Measurements from ENCODE around the gene ASCL1. TPM values are rescaled to one million over a fixed set of nuclear protein-coding genes. Genes with fewer than 3 reads are reported as not detected.

The ASCL1 gene
- polyA plus RNA-seq, 1 of the 3 experiments (the other 2 are of a cell fraction) = 0.21 TPM

GRCh38 chr12:102964872-102965271, 7.4 kb downstream of the ASCL1 start:
- Histone ChIP-seq H3K27ac (ENCODE audit: low read depth in 2 of 2, low read length in 1 of 2) (no peak overlapping the region), H3K79me2 (ENCODE audit: insufficient read depth) (no peaks in the 10 kb centered on the region), H2AFZ (ENCODE audit: low read depth) (no peak overlapping the region), H3K27me3 (ENCODE audit: insufficient read depth) (no peaks in the 10 kb centered on the region), H3F3A (replicated peaks; ENCODE audit: insufficient read depth) (no peaks in the 10 kb centered on the region), H3K4me3 (ENCODE audit: low read depth in 2 of 2, low read length in 1 of 2) (no peak overlapping the region; a peak in 1 of 4 replicates), H3K4me2 (no peak overlapping the region), H3K9me2 (no peaks in the 10 kb centered on the region), H3K4me1 (ENCODE audit: control insufficient read depth in 1 of 2, insufficient read depth in 2 of 2, low read depth in 1 of 2, low read length in 1 of 2) (peaks cover 0 to 4% of the 10 kb centered on the region in 2 experiments; a peak in 1 of 4 replicates), H3K9ac (no peak overlapping the region), H3K9me3 (no peaks in the 10 kb centered on the region), H3K36me3 (replicated peaks in 1 of 2; ENCODE audit: control insufficient read depth in 1 of 2, insufficient read depth in 2 of 2, low read length in 1 of 2) (no peaks in the 10 kb centered on the region), H4K20me1 (ENCODE audit: insufficient read depth) (no peaks in the 10 kb centered on the region)
- TF ChIP-seq TCF12 (IDR thresholded peaks at IDR 0.05) (no peak), SMC3 (IDR thresholded peaks at IDR 0.05; ENCODE audit: low read depth, low read length) (no peak), EP300 (IDR thresholded peaks at IDR 0.05; ENCODE audit: borderline replicate concordance in 1 of 2, low read depth in 1 of 2, low read length in 1 of 2) (no peak), RFX5 (IDR thresholded peaks at IDR 0.05; ENCODE audit: low read length) (no peak), RXRA (IDR thresholded peaks at IDR 0.05; ENCODE audit: borderline replicate concordance, low read depth) (no peak), NFIC (IDR thresholded peaks at IDR 0.05; ENCODE audit: borderline replicate concordance) (no peak), FOXJ3 (CRISPR knock-in tag; IDR thresholded peaks at IDR 0.05) (no peak), RAD21 (IDR thresholded peaks at IDR 0.05; ENCODE audit: low read length) (no peak), FOSL2 (IDR thresholded peaks at IDR 0.05; ENCODE audit: borderline replicate concordance, low read depth) (no peak), TAF1 (IDR thresholded peaks at IDR 0.05; ENCODE audit: borderline replicate concordance, low read depth, low read length) (no peak), TEAD4 (IDR thresholded peaks at IDR 0.05; ENCODE audit: borderline replicate concordance, insufficient read depth) (no peak), FOXM1 (IDR thresholded peaks at IDR 0.05; ENCODE audit: low read depth) (no peak)
- TF ChIP-seq, protein P1, sequence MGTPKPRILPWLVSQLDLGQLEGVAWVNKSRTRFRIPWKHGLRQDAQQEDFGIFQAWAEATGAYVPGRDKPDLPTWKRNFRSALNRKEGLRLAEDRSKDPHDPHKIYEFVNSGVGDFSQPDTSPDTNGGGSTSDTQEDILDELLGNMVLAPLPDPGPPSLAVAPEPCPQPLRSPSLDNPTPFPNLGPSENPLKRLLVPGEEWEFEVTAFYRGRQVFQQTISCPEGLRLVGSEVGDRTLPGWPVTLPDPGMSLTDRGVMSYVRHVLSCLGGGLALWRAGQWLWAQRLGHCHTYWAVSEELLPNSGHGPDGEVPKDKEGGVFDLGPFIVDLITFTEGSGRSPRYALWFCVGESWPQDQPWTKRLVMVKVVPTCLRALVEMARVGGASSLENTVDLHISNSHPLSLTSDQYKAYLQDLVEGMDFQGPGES (IDR thresholded peaks at IDR 0.05; ENCODE audit: low read depth, low read length) = no peak
- TF ChIP-seq, protein P2, sequence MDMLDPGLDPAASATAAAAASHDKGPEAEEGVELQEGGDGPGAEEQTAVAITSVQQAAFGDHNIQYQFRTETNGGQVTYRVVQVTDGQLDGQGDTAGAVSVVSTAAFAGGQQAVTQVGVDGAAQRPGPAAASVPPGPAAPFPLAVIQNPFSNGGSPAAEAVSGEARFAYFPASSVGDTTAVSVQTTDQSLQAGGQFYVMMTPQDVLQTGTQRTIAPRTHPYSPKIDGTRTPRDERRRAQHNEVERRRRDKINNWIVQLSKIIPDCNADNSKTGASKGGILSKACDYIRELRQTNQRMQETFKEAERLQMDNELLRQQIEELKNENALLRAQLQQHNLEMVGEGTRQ (IDR thresholded peaks at IDR 0.05; ENCODE audit: borderline replicate concordance, low read depth, low read length) = no peak
- TF ChIP-seq, protein P3, sequence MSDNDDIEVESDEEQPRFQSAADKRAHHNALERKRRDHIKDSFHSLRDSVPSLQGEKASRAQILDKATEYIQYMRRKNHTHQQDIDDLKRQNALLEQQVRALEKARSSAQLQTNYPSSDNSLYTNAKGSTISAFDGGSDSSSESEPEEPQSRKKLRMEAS (IDR thresholded peaks at IDR 0.05; ENCODE audit: low read depth) = no peak
- TF ChIP-seq, protein P4, sequence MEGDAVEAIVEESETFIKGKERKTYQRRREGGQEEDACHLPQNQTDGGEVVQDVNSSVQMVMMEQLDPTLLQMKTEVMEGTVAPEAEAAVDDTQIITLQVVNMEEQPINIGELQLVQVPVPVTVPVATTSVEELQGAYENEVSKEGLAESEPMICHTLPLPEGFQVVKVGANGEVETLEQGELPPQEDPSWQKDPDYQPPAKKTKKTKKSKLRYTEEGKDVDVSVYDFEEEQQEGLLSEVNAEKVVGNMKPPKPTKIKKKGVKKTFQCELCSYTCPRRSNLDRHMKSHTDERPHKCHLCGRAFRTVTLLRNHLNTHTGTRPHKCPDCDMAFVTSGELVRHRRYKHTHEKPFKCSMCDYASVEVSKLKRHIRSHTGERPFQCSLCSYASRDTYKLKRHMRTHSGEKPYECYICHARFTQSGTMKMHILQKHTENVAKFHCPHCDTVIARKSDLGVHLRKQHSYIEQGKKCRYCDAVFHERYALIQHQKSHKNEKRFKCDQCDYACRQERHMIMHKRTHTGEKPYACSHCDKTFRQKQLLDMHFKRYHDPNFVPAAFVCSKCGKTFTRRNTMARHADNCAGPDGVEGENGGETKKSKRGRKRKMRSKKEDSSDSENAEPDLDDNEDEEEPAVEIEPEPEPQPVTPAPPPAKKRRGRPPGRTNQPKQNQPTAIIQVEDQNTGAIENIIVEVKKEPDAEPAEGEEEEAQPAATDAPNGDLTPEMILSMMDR (IDR thresholded peaks at IDR 0.05) = no peak
- TF ChIP-seq, protein P5, sequence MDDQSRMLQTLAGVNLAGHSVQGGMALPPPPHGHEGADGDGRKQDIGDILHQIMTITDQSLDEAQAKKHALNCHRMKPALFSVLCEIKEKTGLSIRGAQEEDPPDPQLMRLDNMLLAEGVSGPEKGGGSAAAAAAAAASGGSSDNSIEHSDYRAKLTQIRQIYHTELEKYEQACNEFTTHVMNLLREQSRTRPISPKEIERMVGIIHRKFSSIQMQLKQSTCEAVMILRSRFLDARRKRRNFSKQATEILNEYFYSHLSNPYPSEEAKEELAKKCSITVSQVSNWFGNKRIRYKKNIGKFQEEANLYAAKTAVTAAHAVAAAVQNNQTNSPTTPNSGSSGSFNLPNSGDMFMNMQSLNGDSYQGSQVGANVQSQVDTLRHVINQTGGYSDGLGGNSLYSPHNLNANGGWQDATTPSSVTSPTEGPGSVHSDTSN (IDR thresholded peaks at IDR 0.05) = no peak
- DNase-seq = peak; percentile 65
- POLR2A ChIA-PET = no interaction called here
- WGBS (ENCODE audit: low lambda C conversion rate) = 9% methylated on average over 21 of the region's 21 CpGs
- CTCF ChIA-PET = interaction anchor here (1.7 kb wide), 1 partner anchor 16 kb away, joined by 4 read pairs; no protein-coding TSS in a partner anchor
